Bladder microvascular endothelial cell (primary cell): Measurements from ENCODE around the gene FGD2. TPM values are rescaled to one million over a fixed set of nuclear protein-coding genes. Genes with fewer than 3 reads are reported as not detected.

ENCODE experiments used
- total RNA-seq: library from RNA; depleted of rRNA; stranded (reverse); fragments of >200 nt; gene quantifications from 2 replicates; pipeline ENCODE4 v1.2.3, GENCODE V29; 2014

FGD2 gene, protein sequence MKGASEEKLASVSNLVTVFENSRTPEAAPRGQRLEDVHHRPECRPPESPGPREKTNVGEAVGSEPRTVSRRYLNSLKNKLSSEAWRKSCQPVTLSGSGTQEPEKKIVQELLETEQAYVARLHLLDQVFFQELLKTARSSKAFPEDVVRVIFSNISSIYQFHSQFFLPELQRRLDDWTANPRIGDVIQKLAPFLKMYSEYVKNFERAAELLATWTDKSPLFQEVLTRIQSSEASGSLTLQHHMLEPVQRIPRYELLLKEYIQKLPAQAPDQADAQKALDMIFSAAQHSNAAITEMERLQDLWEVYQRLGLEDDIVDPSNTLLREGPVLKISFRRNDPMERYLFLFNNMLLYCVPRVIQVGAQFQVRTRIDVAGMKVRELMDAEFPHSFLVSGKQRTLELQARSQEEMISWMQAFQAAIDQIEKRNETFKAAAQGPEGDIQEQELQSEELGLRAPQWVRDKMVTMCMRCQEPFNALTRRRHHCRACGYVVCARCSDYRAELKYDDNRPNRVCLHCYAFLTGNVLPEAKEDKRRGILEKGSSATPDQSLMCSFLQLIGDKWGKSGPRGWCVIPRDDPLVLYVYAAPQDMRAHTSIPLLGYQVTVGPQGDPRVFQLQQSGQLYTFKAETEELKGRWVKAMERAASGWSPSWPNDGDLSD
- not detected in 2 replicates for total RNA-seq

DNA sequence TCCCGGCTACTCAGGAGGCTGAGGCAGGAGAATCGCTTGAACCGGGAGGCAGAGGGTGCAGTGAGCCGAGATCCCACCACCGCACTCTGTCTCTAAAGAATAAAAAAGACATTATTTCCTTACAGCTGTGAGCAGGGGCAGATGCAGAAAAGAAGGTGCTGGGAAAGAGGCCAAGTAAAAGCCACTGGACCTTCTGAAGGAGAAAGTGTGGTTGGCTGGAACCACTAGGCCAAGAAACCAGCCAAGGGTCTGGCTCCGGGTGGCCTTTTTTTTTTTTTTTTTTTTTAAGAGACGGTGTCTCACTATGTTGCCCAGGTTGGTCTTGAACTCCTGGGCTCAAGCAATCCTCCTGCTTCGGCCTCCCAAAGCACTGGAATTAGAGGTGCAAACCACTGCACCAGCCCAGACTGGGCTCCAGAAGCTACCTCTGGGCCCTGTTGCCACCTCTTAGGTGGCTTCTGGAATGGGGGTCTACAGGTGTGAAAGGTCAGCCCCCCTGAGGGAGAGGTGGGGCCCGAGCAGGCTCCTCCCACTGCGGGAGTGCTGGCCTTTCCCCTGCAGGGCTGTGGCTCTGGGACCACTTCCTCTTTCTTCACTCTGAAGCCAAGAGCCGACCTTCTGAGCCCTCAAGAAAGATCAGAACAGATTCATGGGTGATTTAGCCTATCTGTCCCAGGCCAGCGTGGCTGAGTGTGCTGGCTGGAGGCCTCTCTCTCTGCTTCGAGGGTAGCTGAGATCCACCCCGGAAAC is at the start of gene FGD2:
Gene FGD2, plus strand, starts transcription at position 595 of the 750 bp plus-strand sequence. CDS start 163 bp downstream, outside the sequence.

DNA sequence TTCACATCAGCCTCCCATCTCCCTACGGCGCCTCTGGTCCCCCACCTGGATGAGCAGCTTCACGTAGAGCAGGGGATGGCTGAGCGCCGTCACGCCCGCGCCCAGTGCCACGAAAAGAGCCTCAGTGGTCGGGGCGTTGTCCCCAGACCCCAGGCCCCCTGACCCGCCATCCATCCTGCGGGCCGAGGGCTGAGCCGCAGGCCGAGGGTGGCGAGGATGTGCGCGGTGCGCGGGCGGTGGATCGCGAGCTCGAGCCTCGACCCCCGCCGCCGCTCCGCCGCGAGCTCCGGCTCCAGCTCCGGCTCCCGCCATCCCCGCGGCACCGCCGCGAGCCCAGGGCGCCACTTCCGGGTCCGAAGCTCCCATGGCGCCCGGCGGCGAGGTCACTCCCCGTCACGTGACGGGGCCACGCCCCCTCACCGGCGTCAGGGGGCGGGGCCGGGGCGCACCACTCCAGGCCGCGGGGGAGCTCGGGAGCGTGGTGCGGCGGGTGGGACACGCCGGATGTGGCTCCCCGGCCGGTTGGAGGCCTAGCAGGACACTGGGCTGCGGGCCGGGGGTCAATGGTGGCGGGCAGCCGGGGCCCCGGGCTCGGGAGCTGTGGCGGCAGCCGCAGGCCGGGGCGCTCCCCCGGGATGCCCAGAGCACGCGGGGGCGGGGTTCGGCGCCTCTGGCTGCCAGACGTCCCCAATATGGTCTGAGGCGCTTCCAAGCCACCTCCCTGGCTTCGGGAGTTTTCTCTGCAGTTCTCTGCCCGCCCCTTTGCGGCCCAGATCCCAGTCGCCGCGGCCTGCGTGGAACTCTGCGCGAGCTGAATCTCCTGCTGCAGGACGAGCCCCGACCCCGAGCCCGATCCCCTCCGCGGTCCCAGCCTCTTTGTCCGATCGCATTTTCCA is 19.4 kb upstream of the FGD2 start, which contains the start of gene MTCH1:
Gene MTCH1, minus strand, starts transcription at position 389 of the 896 bp plus-strand sequence. Its CDS starts 23 bp downstream, at position 366.

Other genes with a start within 250 kb of the FGD2 start
- 5.8 and 18.1 TPM in 2 replicates for gene CPNE5, start 166.2 kb upstream of the FGD2 start, total RNA-seq
- 16.2 and 24.6 TPM in 2 replicates for gene PPIL1, start 130.9 kb upstream of the FGD2 start, total RNA-seq
- gene C6orf89, start 119.7 kb upstream of the FGD2 start, total RNA-seq, result 19.3 and 32.7 TPM in 2 replicates
- gene PI16, start 50.9 kb upstream of the FGD2 start, total RNA-seq, result 0.16 TPM in 1 of 2 replicates, not detected in the other
- 176 and 245 TPM in 2 replicates for gene MTCH1, start 19.5 kb upstream of the FGD2 start, total RNA-seq
- 1.1 and 3.1 TPM in 2 replicates for gene PIM1, start 164.5 kb downstream of the FGD2 start, total RNA-seq